ENCODE data around the gene SFTA2.

Gene SFTA2

DNA sequence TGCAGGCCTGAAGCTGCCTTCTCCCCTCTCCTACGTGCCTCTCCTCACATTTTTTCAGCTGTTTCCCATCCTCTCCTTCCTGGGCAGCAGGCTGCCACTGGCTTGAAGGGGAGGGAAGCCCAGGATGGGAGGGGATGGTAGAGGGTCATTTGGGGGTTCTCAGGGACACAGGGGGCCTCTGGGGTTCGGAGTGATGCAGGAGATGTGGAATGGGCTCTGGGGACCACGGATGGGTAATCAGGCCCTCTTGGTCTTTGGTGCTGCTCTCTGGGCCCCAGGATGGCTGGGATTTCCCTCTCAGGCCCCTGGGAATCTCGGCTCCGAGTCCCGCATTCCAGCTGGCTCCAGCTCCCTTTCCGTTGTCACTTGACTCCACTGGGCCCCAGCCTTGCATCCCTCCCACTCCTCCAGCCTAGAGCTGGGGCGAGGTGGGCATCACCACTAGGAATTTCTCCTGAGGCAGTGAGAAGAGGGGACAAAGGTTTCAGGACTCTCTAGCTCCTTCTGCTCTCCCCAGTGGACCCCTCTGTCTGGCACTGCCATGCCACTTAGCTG is 49.7 kb downstream of the SFTA2 start:
- in situ Hi-C loops (cut with HindIII; ENCODE audit: low sequenced_read_pairs) = loop anchor here (25.0 kb wide), 1 partner anchor 145 kb away; the partner anchor contains the start of genes FLOT1 and IER3

DNA sequence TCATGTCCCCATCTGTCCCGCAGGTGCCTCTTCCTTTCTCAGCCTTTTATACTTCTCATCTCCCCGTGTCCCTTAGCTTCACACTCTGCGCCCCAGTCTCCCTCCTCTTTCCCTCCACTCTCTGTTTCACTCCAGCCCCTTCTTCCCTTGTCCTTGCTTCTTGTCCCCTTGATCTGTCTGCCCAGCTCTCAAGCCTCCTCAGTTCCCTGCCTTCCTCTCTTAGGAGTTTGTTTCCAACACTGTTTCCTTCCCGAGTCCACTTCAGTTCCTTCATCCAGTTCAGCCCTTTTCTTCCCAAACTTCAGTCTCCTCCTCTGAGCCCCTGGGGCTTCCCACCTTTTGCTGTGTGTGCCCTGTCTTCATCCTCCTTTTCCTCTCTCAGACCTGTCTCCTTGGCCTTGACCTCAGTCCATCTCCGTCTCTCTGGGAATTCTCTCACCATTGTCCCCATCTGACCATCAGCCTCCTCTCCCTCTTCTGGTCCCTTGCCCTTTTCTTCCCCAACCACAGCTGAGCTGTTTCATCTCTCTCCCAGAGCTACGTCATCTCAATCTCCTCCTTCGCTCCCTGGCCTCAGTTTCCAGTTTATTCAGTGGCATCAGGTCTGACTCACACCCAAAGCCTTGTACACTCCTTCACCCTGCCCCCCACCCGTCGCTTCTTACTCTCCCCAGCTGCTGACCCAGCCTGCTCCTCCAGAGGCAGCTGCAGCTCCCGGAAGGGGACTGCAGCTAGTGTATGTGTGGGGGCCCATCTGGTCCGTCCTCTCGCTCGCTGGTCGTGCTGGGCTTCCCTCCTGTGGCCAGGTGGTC is 50.4 kb downstream of the SFTA2 start:
- in situ Hi-C loops (cut with HindIII; ENCODE audit: low sequenced_read_pairs) = loop anchor here (25.0 kb wide), 1 partner anchor 144 kb away; the partner anchor contains the start of genes FLOT1 and IER3

All from DLD1 (cell line).